Astrocyte (in vitro differentiated cells and primary cell): Measurements from ENCODE around the gene MST1. TPM values are rescaled to one million over a fixed set of nuclear protein-coding genes. Genes with fewer than 3 reads are reported as not detected.
"Not testable (repeated sequence)": the region's sequence is repeated elsewhere in the genome, so short reads cannot be mapped to it uniquely, and the experiment has no call there.

ENCODE experiments used
- DNase-seq: peaks from one replicate; pipeline ENCODE4 v3.0.0-alpha.2; 2010; ENCODE audit warnings: low read depth
- FAIRE-seq: peaks from 2 replicates; lab custom pipeline; 2011; peaks lifted over from hg19 to GRCh38; lab: Jason Lieb, UNC
- H2AFZ ChIP-seq: 2 replicates; pipeline ENCODE4 v1.6.0; 2012; ENCODE audit warnings: low read depth, low read length, inconsistent platforms
- H3K27ac ChIP-seq: 2 replicates; pipeline ENCODE4 v1.5.1; 2011; ENCODE audit warnings: low read depth, low read length, inconsistent platforms
- H3K27me3 ChIP-seq: 2 replicates; pipeline ENCODE4 v1.6.0; 2011; ENCODE audit warnings: low read length, inconsistent platforms; ENCODE audit not compliant: insufficient read depth
- H3K36me3 ChIP-seq: 2 replicates; pipeline ENCODE4 v1.5.1; 2011; ENCODE audit warnings: low read length, inconsistent platforms; ENCODE audit not compliant: insufficient read depth
- H3K4me1 ChIP-seq: 2 replicates; pipeline ENCODE4 v1.5.1; 2011; ENCODE audit warnings: low read length, inconsistent platforms; ENCODE audit not compliant: insufficient read depth
- H3K4me2 ChIP-seq: 2 replicates; pipeline ENCODE4 v1.6.0; 2012; ENCODE audit warnings: low read length, inconsistent platforms
- H3K4me3 ChIP-seq: 2 replicates; pipeline ENCODE4 v1.5.1; 2011; ENCODE audit warnings: low read depth, mild to moderate bottlenecking, low read length, inconsistent platforms; ENCODE audit not compliant: insufficient read depth
- H3K79me2 ChIP-seq: 2 replicates; pipeline ENCODE4 v1.6.0; 2012; ENCODE audit warnings: mild to moderate bottlenecking, low read length, inconsistent platforms; ENCODE audit not compliant: insufficient read depth
- H3K9ac ChIP-seq: 2 replicates; pipeline ENCODE4 v1.6.0; 2012; ENCODE audit warnings: mild to moderate bottlenecking, low read length, inconsistent platforms
- H3K9me3 ChIP-seq: 2 replicates; pipeline ENCODE4 v1.5.1; 2012; ENCODE audit warnings: low read depth, mild to moderate bottlenecking, low read length, inconsistent platforms; ENCODE audit not compliant: insufficient read depth
- H4K20me1 ChIP-seq: 2 replicates; pipeline ENCODE4 v1.6.0; 2012; ENCODE audit warnings: low read length, inconsistent platforms; ENCODE audit not compliant: insufficient read depth
- H3K27ac Mint-ChIP-seq: one replicate; pipeline ENCODE4 v1.8.0; 2021; ENCODE audit warnings: mild to moderate bottlenecking, mixed read lengths; ENCODE audit not compliant: unreplicated experiment
- H3K27me3 Mint-ChIP-seq: one replicate; pipeline ENCODE4 v1.8.0; 2021; ENCODE audit warnings: low read depth, mixed read lengths; ENCODE audit not compliant: unreplicated experiment
- H3K36me3 Mint-ChIP-seq: one replicate; pipeline ENCODE4 v1.8.0; 2021; ENCODE audit warnings: low read depth, mixed read lengths; ENCODE audit not compliant: unreplicated experiment
- H3K4me1 Mint-ChIP-seq: one replicate; pipeline ENCODE4 v1.8.0; 2021; ENCODE audit warnings: low read depth, mixed read lengths; ENCODE audit not compliant: unreplicated experiment
- H3K4me3 Mint-ChIP-seq: one replicate; pipeline ENCODE4 v1.8.0; 2021; ENCODE audit warnings: mild to moderate bottlenecking, moderate library complexity, mixed read lengths; ENCODE audit not compliant: unreplicated experiment
- H3K9me3 Mint-ChIP-seq: one replicate; pipeline ENCODE4 v1.8.0; 2021; ENCODE audit warnings: mild to moderate bottlenecking, mixed read lengths; ENCODE audit not compliant: unreplicated experiment
- total RNA-seq: library from RNA; stranded (reverse); gene quantifications from 2 replicates; pipeline ENCODE4 v1.2.1, GENCODE V29; 2021

The MST1 gene
- total RNA-seq, 1 donor from 2014 or later: 9.3 TPM

GRCh38 chr3:49686769-49687423 is 2.4 kb downstream of the MST1 start:
- not testable (repeated sequence) for H3K36me3 Mint-ChIP-seq, H3K9me3 Mint-ChIP-seq, H3K27me3 Mint-ChIP-seq, H4K20me1 ChIP-seq, H3K9me3 ChIP-seq, FAIRE-seq, H3K36me3 ChIP-seq, H3K27me3 ChIP-seq, H3K4me1 Mint-ChIP-seq, H3K27ac ChIP-seq
- Mint-ChIP-seq H3K4me3 (peak overlapping the region; percentile 73), H3K27ac (peak overlapping the region; percentile 58)
- Histone ChIP-seq H3K79me2 (peaks cover 20% of the 10 kb centered on the region), H3K4me1 (peaks cover 11% of the 10 kb centered on the region), H3K4me2 (peak overlapping the region; percentile 74), H3K9ac (peak overlapping the region; percentile 31), H2AFZ (peak overlapping the region; percentile 63), H3K4me3 (peak overlapping the region; percentile 10)
- DNase-seq: peak; percentile 31

- H3K4me3 ChIP-seq, H2AFZ ChIP-seq, H3K9me3 ChIP-seq, H3K4me1 Mint-ChIP-seq, H3K9me3 Mint-ChIP-seq, H3K27me3 Mint-ChIP-seq, H3K27ac Mint-ChIP-seq, H3K27me3 ChIP-seq, H3K36me3 Mint-ChIP-seq, DNase-seq, FAIRE-seq, H3K27ac ChIP-seq, H4K20me1 ChIP-seq, H3K36me3 ChIP-seq, H3K4me3 Mint-ChIP-seq: not testable (repeated sequence)
- Histone ChIP-seq H3K9ac (peak overlapping the region; percentile 31), H3K79me2 (peaks cover 17% of the 10 kb centered on the region), H3K4me1 (peaks cover 11% of the 10 kb centered on the region), H3K4me2 (peak overlapping the region; percentile 74)
Measured at GRCh38 chr3:49686346-49686745, 2.9 kb downstream of the MST1 start.

- H3K4me3 ChIP-seq, H3K36me3 ChIP-seq, H3K27me3 Mint-ChIP-seq, H3K9me3 ChIP-seq, H3K4me3 Mint-ChIP-seq, H3K4me1 Mint-ChIP-seq, H3K27ac ChIP-seq, H4K20me1 ChIP-seq, H3K9ac ChIP-seq, H3K36me3 Mint-ChIP-seq, H3K27ac Mint-ChIP-seq, FAIRE-seq, H3K4me2 ChIP-seq, H2AFZ ChIP-seq, H3K9me3 Mint-ChIP-seq, DNase-seq, H3K27me3 ChIP-seq: not testable (repeated sequence)
- H3K4me1 ChIP-seq: peaks cover 11% of the 10 kb centered on the region
- peaks cover 14% of the 10 kb centered on the region for H3K79me2 ChIP-seq
Measured at GRCh38 chr3:49685846-49686245, 3.4 kb downstream of the MST1 start.

GRCh38 chr3:49685103-49685502 is 4.2 kb downstream of the MST1 start:
- not testable (repeated sequence) for H3K27me3 ChIP-seq, H3K4me1 Mint-ChIP-seq, H3K27me3 Mint-ChIP-seq, H2AFZ ChIP-seq, H3K79me2 ChIP-seq, H3K4me3 ChIP-seq, H3K9me3 ChIP-seq, H3K27ac ChIP-seq, H4K20me1 ChIP-seq, H3K4me2 ChIP-seq, H3K36me3 Mint-ChIP-seq, H3K27ac Mint-ChIP-seq, H3K9me3 Mint-ChIP-seq, H3K9ac ChIP-seq, DNase-seq, FAIRE-seq, H3K4me1 ChIP-seq
- H3K4me3 Mint-ChIP-seq: peak overlapping the region; percentile 27
- H3K36me3 ChIP-seq: peaks cover 11% of the 10 kb centered on the region

- H3K27me3 Mint-ChIP-seq, H3K4me3 ChIP-seq, H2AFZ ChIP-seq, H3K79me2 ChIP-seq, H3K9me3 ChIP-seq, H3K9ac ChIP-seq, H3K4me1 Mint-ChIP-seq, H3K4me3 Mint-ChIP-seq, FAIRE-seq, DNase-seq, H3K4me2 ChIP-seq, H3K9me3 Mint-ChIP-seq, H3K27ac ChIP-seq, H3K27me3 ChIP-seq, H4K20me1 ChIP-seq, H3K27ac Mint-ChIP-seq, H3K4me1 ChIP-seq: not testable (repeated sequence)
- peaks cover 14% of the 10 kb centered on the region for H3K36me3 Mint-ChIP-seq
- H3K36me3 ChIP-seq: peaks cover 12% of the 10 kb centered on the region
Measured at GRCh38 chr3:49684453-49684852, 4.8 kb downstream of the MST1 start.
